HG02840 (cell line): ENCODE data around the gene PNPLA7.
"Not testable (repeated sequence)": the region's sequence is repeated elsewhere in the genome, so short reads cannot be mapped to it uniquely, and the experiment has no call there.

ENCODE experiments used
- ATAC-seq: cut with Tn5 transposase; IDR thresholded peaks from one replicate; pipeline ENCODE4 v1.9.1; 2021; ENCODE audit warnings: mild to moderate bottlenecking, moderate library complexity, moderate number of reproducible peaks; ENCODE audit not compliant: unreplicated experiment, low FRiP score

Gene PNPLA7

DNA sequence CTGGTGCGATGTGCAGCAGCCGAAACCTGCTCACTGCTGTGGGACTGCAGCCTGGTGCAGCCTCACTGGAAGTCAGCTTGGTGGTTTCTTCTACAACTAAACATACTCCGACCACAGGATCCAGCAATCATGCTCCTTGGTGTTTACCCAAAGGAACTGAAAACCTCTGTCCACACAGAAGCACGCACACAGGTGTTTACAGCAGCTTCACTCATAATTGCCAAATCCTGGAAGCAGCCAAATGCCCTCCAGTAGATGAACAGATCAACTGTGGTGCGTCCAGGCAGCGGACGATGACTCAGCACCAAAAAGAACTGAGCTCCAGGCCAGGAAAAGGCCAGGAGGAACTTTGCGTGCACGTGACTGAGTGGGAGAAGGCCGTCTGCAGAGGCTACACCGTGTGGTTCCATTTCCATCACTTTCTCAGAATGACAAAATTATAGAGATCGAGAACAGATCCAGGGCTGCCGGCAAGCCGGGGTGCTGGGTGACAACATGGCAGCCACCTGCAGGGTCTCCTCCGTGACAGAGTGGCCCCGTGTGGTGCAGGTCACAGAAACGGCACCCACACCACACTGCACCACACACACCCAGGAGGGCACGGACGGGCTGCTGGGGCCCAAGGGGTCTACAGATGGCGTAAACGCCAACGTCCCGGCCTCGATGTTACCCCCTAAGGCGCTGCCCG is 68.0 kb downstream of the PNPLA7 start:
- no peak for ATAC-seq

DNA sequence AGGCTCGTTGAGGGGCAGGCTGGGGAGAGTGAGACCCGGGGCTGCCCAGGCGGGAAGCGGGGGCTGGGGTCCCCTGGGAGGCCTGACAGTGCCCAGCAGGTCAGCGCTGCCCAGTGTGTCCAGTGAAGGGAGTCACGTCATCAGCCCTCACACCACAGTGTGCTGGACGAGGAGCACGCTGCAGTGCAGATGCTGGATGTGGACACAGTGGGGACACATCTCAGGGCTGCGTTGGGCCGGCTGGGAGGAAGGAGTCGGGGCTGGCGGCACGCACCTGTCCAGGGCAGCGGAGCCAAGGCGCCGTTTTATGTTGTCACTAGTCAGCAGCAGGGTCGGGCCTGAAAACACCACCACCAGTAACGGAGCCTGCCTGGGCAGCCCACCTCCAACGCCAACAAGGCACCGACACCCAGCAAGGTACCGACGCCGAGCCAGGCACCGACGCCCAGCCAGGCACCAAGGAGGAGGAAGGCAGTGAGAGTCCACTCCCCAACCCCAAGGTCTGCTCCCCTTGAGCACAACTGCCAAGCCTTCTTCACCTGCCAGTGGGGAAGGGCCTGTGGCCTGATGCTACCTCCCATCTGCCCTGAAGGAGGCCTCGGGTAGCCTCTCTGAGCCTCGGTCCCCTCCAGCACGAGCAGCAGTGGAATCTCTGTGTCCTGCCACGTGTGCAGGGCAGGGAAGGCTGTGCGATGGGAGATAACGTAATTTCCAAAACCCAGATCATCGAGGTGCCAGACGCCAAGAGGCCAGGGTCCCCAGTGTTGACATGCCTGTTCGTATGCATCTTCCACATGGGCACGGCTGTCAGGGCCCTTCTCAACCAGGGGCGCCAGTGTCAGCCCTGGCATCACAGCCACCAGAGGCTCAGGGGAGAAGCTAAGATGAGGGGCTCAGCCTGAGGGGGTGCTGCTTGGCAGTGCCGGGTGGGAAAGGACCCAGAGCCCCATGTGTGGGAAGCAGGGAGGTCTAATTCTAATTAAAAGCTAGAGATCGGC is 69.2 kb downstream of the PNPLA7 start:
- ATAC-seq = no peak

- no peak for ATAC-seq
Measured at GRCh38 chr9:137479892-137480685, 70.1 kb downstream of the PNPLA7 start.

DNA sequence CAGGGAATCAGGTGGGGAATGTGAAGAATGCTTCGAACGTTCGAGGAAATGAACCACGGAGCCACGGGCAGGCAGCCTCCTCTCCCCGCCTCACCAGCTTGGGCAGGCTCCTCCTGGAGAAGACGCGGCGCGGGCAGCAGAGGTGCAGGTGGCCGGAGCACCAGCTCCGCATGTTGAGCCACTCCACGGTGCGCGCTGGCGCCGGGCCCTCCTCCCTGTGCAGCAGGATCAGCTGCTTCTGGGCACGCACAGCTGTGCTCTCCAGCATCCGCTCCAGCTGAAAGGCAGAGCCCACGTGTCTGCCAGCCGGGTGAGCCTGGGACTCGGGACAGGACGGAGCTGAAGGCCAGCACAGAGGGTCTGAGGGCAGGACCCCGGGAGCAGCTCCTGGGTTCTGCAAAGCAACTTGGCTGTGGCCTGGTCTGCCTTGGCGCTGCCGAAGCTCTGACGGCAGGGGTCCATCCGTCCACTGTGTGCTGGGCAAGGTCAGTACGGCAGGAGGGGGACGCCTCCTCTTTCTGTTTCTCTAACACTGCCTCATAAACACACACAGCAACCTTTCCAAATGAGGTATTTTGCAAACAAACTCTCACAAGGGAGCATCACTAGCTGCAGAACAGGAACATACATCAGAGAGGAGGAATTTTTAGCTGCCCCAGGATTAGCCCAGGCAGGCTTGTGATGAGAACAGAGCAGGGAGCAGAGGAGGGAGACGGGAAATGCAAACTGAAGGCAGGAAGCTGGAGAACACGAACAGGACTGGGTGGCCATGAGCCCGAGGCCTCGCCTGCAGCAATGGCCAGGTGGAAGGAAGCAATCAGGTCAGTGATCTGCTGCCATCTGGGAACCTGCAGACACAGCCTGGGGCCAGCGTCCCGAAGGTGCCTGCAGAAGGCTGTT is 71.0 kb downstream of the PNPLA7 start:
- no peak for ATAC-seq

DNA sequence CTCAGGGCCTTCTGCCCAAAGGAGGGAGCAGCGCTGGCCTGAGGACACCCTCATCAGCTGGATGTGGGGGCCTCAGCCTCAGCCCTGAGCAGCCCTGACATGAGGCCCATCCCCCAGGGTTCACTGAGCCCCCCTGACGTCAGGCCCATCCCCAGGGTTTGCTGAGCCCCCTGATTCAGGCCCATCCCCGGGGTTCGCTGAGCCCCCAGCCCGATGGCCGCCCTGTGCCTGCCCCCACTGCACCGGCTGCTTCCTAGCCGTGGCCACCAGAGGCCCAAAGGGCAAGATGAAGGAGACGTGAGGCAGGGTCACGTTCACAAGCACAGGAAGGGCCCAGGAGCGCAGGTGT is 71.6 kb downstream of the PNPLA7 start:
- no peak for ATAC-seq

- no peak for ATAC-seq
Measured at GRCh38 chr9:137477778-137478612, 72.2 kb downstream of the PNPLA7 start.

DNA sequence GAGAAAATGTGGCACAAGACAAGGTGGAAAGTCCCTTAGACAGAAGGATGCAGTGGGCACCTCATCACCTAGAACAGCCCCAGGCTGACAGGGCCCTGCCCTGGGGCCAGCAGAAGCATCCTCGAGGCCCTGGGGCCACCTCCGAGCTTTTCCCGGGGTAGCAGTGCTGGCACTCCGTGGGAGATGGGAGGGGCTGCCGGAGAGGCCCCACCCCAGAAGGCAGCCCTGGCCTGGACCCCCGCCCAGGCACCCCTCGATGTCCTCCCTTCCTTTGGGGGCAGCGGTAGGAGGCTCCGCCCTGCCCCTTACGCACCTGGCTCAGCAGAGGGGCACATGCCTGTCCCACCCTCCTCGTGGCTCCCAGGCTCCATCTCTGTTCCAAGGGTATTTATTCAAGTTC is 73.3 kb downstream of the PNPLA7 start:
- no peak for ATAC-seq

DNA sequence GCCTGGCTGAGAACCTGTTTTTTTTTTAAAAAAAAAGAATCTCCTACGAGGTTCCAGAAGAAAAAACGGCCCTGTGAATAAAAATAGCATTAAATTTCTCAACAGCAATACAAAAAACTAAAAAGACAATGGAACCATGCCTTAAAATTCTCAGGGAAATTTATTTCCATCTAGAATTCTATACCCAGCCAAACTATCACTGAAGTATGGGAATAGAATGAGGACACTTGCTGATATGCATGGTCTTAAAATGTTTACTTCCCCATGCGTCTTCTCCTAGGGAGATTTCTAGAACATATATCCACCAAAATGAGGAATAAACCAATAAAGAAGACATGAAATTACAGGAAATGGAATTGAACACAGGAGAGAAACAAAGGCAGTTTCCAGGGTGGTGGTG is 74.5 kb downstream of the PNPLA7 start:
- ATAC-seq = no peak

GRCh38 chr9:137474271-137474670 is 75.9 kb downstream of the PNPLA7 start:
- ATAC-seq = no peak

DNA sequence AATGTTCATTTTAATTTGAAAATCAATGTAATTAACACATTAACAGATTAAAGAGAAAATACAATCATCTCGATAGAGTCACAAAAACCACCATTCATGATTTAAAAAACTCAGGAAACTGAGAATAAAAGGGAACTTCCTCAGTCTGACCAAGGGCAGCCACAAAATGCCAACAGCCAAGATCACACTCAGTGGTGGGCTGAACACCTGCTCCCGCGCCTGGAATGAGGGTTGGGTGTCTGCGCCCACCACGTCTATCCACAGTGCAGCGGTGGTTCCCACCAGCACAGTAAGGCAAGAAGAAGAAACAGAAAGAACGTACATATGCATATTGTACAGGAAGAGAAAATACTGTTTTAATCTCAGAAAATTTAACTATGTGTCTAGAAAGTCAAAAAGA is 79.4 kb downstream of the PNPLA7 start:
- no peak for ATAC-seq

- no peak for ATAC-seq
Measured at GRCh38 chr9:137467896-137468295, 82.3 kb downstream of the PNPLA7 start.

GRCh38 chr9:137467161-137467581 is 83.0 kb downstream of the PNPLA7 start:
- ATAC-seq = no peak

GRCh38 chr9:137466389-137467085 is 83.7 kb downstream of the PNPLA7 start:
- ATAC-seq = not testable (repeated sequence)

GRCh38 chr9:137465720-137466388 is 84.3 kb downstream of the PNPLA7 start:
- ATAC-seq = no peak

DNA sequence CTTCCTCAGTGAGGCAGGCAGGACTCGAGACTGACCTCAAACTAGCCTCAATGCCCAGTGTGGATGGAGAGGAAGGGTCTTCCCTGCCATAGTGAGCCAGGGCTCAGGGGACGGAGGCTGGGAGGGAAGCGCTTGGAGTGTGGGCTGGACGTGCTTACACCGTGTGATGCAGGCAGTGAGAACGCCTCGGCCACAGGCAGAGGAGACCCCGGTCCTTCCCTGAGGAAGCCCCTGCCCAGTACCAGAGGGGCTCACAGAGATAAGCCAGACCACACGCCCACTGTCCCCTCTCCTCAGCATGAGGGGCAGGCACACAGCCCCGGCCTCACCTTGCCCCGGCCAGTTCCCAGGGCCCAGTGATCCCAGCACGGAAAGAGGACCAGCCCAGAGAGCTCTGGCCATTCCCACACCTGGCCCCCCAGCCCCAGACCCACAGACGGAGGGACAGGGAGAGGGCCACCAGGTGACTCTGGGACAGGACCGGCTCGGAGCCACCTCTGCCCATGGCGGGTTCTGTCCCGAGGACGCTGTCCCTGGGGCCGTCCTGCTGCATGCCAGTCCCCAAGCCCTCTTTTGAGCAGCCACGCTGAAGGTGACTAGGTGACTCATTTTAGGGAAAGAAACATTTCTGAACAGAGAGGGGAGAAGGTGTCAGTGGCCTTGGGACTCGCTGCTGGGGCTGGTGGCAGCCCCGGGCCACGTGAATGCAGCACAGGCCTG is 85.0 kb downstream of the PNPLA7 start:
- no peak for ATAC-seq

DNA sequence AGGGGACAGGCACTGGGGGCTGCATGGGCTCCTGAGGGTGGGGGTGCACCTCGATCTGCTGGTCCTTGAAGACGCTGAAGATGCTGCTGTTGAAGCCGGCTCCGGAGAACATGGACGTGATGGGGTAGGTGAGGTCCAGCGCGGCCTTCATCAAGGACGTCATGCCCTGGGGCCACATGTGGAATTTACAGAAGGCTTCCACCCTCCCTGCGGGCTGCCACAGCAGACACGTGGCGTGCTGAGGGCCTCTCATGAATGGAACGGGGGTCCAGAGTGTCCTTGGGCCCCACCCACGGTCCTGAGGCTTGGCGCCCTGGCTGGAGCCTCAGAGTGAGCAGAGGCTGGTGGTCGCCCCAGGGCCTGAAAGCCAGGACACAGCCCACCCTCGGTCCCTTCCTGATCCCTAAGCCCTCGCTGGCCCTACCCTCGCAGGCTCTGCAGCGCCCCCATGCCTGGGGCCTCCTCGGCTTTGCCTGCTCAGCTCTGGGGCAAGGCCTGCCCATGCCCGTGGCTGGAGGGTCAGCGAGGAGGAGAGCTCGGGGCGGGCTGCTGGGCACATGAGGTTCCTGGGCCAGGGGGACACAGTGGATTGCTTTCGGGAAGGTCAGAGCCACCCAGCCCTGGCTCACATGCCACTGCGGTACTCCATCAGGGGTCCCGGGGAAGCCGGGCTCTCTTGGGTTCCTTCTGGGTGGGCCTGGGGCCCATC is 85.8 kb downstream of the PNPLA7 start:
- ATAC-seq = no peak

- no peak for ATAC-seq
Measured at GRCh38 chr9:137463931-137464290, 86.3 kb downstream of the PNPLA7 start.
